OCI-LY3 (cell line): Measurements from ENCODE around the gene MED20.

Experiments
- H2AFZ ChIP-seq: fragments of 200-600, 300-600 bp; shearing (Covaris generic); 2 replicates; pipeline ENCODE4 v1.6.0; 2014; ENCODE audit warnings: antibody characterized with exemption, low read depth, low read length
- H3K27ac ChIP-seq: fragments of 200-600, 300-600 bp; sonication (generic); 2 replicates; pipeline ENCODE4 v1.5.1; 2014; ENCODE audit warnings: mild to moderate bottlenecking, low read length, moderate library complexity, mixed read lengths
- H3K27me3 ChIP-seq: fragments of 200-600, 300-600 bp; sonication (generic); 2 replicates; pipeline ENCODE4 v1.6.1; 2014; ENCODE audit warnings: low read depth, low read length, mixed read lengths
- H3K36me3 ChIP-seq: fragments of 200-600, 300-600 bp; sonication (generic); replicated peaks from 2 replicates; pipeline ENCODE3; 2014; ENCODE audit warnings: low read depth, low read length, mixed read lengths
- H3K4me1 ChIP-seq: fragments of 300-600, 200-600 bp; sonication (generic); 2 replicates; pipeline ENCODE4 v1.6.1; 2014; ENCODE audit warnings: low read length, mixed read lengths
- H3K4me2 ChIP-seq: fragments of 200-600, 300-600 bp; sonication (generic); 2 replicates; pipeline ENCODE4 v1.6.1; 2014; ENCODE audit warnings: low read length, mixed read lengths
- H3K4me3 ChIP-seq: fragments of 300-600, 200-600 bp; sonication (generic); 2 replicates; pipeline ENCODE4 v1.5.1; 2014; ENCODE audit warnings: antibody characterized with exemption, mild to moderate bottlenecking, low read length, moderate library complexity
- H3K79me2 ChIP-seq: fragments of 300-600, 200-600 bp; shearing (Covaris generic); 2 replicates; pipeline ENCODE4 v1.6.1; 2014; ENCODE audit warnings: mild to moderate bottlenecking, low read length, mixed read lengths
- H3K9ac ChIP-seq: fragments of 300-600, 200-600 bp; shearing (Covaris generic); 2 replicates; pipeline ENCODE4 v1.6.0; 2014; ENCODE audit warnings: mild to moderate bottlenecking, low read length, moderate library complexity
- H3K9me3 ChIP-seq: fragments of 200-600, 300-600 bp; shearing (Covaris generic); 2 replicates; pipeline ENCODE4 v1.6.1; 2014; ENCODE audit warnings: low read length, mixed read lengths; ENCODE audit not compliant: insufficient read depth
- H4K20me1 ChIP-seq: fragments of 200-600, 300-600 bp; sonication (generic); 2 replicates; pipeline ENCODE4 v1.6.1; 2016; ENCODE audit warnings: low read length, mixed read lengths; ENCODE audit not compliant: insufficient read depth
- EZH2phosphoT487 ChIP-seq: fragments of 200-600 bp; shearing (Covaris generic); IDR thresholded peaks from 2 replicates; pipeline ENCODE4 v1.6.1; 2018; ENCODE audit warnings: antibody characterized with exemption, mixed run types, low read depth
- TF ChIP-seq, protein P1 (sequence below): fragments of 200-600, 300-600 bp; sonication (generic); IDR thresholded peaks from 2 replicates; pipeline ENCODE4 v1.5.1; 2014; ENCODE audit warnings: antibody characterized with exemption, low read length, low read depth

MED20 gene

DNA sequence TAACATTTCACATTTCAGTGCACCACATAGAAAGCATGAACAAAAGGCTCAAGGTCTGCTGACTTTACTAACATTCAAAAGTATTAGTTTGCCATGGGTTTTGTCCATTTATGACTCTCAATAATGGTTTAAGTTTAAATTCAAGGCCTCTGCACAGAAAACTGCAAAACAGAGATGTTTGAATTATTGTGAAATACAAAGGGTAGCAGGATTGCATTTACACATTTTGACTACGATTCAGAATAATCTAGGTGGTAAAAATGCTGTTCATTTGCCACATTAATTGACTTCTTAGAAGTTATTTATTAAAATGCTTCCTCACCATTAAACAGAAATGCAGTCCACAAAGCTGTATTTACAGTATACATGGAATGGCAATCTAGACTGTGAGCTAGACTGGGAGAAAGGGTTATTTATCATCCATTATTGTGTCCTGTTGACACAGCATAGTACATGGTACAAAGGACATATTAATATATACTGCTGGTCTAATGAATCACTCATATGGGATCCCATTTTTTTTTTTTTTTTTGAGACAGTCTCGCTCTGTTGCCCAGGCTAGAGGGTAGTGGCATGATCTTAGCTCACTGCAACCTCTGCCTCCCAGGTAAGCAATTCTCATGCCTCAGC, 43.8 kb downstream of the MED20 start:
- Histone ChIP-seq H4K20me1 (no peaks in the 10 kb centered on the region), H3K79me2 (no peaks in the 10 kb centered on the region), H3K36me3 (no peaks in the 10 kb centered on the region), H3K9ac (no peak overlapping the region), H3K27me3 (no peaks in the 10 kb centered on the region), H3K4me1 (no peaks in the 10 kb centered on the region), H3K4me3 (no peak overlapping the region), H2AFZ (no peak overlapping the region), H3K4me2 (no peak overlapping the region), H3K27ac (no peak overlapping the region), H3K9me3 (no peaks in the 10 kb centered on the region)
- TF ChIP-seq EZH2phosphoT487 = no peak
- TF ChIP-seq, protein P1, sequence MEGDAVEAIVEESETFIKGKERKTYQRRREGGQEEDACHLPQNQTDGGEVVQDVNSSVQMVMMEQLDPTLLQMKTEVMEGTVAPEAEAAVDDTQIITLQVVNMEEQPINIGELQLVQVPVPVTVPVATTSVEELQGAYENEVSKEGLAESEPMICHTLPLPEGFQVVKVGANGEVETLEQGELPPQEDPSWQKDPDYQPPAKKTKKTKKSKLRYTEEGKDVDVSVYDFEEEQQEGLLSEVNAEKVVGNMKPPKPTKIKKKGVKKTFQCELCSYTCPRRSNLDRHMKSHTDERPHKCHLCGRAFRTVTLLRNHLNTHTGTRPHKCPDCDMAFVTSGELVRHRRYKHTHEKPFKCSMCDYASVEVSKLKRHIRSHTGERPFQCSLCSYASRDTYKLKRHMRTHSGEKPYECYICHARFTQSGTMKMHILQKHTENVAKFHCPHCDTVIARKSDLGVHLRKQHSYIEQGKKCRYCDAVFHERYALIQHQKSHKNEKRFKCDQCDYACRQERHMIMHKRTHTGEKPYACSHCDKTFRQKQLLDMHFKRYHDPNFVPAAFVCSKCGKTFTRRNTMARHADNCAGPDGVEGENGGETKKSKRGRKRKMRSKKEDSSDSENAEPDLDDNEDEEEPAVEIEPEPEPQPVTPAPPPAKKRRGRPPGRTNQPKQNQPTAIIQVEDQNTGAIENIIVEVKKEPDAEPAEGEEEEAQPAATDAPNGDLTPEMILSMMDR = no peak

DNA sequence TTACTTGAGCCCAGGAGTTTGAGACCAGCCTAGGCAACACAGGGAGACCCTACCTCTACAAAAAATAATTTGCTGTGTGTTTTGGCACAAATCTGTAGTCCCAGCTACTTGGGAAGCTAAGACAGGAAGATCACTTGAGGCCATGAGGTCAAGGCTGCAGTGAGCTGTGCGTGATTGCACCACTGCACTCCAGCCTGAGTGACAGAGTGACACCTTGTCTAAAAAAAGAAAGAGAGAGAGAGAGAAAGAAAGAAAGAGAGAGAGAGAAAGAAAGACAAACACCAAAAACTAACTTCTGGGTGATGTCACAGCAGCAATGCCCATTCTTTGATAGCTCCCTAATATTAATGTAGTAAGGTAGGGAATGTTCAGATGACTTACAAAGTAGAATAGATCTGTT, 46.2 kb downstream of the MED20 start:
- Histone ChIP-seq H2AFZ (no peak overlapping the region), H3K79me2 (no peaks in the 10 kb centered on the region), H3K9me3 (no peaks in the 10 kb centered on the region), H4K20me1 (no peaks in the 10 kb centered on the region), H3K4me2 (no peak overlapping the region), H3K27ac (no peak overlapping the region), H3K9ac (no peak overlapping the region), H3K27me3 (no peaks in the 10 kb centered on the region), H3K4me3 (no peak overlapping the region), H3K4me1 (no peaks in the 10 kb centered on the region), H3K36me3 (no peaks in the 10 kb centered on the region)
- no peak for TF ChIP-seq EZH2phosphoT487
- TF ChIP-seq, protein P1 = no peak

DNA sequence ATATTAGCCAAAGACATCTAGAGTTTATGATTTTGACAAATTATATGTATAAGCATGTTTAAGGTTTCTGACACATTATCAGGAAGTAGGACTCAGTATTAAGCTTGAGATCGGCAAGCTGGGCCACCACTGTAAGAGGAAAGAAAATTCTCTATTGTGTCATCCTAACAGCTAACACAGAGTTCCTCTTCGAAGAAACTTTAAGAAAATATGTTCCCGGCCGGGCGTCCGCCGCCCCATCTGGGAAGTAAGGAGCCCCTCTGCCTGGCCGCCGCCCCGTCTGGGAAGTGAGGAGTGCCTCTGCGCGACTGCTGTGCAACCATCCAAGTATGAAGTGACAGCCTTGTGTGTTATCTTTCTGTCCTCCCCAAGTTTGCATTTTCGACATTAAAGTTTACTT, 48.8 kb downstream of the MED20 start:
- no peaks in the 10 kb centered on the region for H3K4me1 ChIP-seq
- no peaks in the 10 kb centered on the region for H3K79me2 ChIP-seq
- H3K9me3 ChIP-seq = no peaks in the 10 kb centered on the region
- no peak overlapping the region for H3K9ac ChIP-seq
- no peaks in the 10 kb centered on the region for H3K27me3 ChIP-seq
- H3K36me3 ChIP-seq = no peaks in the 10 kb centered on the region
- TF ChIP-seq EZH2phosphoT487 = no peak
- TF ChIP-seq, protein P1 = no peak
- H3K27ac ChIP-seq = no peak overlapping the region
- H2AFZ ChIP-seq = no peak overlapping the region
- no peak overlapping the region for H3K4me3 ChIP-seq
- H3K4me2 ChIP-seq = no peak overlapping the region
- no peaks in the 10 kb centered on the region for H4K20me1 ChIP-seq

DNA sequence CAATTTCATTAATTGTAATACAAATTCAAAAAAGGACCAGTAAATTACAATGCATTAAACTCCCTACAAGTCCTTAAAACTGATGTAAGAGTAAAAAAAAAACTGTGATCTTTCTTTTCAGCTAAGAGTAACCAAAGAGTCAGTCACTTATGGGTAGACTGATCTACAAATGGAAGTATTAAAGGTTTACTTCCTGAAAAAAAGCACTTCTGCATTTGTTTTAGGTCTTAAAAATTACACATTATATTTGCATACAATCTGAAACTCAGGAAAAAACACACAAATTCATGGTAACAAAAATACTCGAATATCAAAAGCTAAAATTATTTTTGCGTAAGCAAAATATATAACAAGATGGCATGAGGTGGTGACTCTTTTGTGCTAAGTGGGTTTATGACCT, 49.2 kb downstream of the MED20 start:
- Histone ChIP-seq H2AFZ (no peak overlapping the region), H3K4me2 (no peak overlapping the region), H3K36me3 (no peaks in the 10 kb centered on the region), H4K20me1 (no peaks in the 10 kb centered on the region), H3K27ac (no peak overlapping the region), H3K79me2 (no peaks in the 10 kb centered on the region), H3K9ac (no peak overlapping the region), H3K27me3 (no peaks in the 10 kb centered on the region), H3K4me1 (no peaks in the 10 kb centered on the region), H3K4me3 (no peak overlapping the region), H3K9me3 (no peaks in the 10 kb centered on the region)
- TF ChIP-seq, protein P1 = no peak
- no peak for TF ChIP-seq EZH2phosphoT487
